ENCODE data around the gene RNFT2. TPM values are rescaled to one million over a fixed set of nuclear protein-coding genes. Genes with fewer than 3 reads are reported as not detected.

RNFT2 gene
- total RNA-seq, 2 experiments from 2014 or later, result 4.9 to 6.0 TPM

DNA sequence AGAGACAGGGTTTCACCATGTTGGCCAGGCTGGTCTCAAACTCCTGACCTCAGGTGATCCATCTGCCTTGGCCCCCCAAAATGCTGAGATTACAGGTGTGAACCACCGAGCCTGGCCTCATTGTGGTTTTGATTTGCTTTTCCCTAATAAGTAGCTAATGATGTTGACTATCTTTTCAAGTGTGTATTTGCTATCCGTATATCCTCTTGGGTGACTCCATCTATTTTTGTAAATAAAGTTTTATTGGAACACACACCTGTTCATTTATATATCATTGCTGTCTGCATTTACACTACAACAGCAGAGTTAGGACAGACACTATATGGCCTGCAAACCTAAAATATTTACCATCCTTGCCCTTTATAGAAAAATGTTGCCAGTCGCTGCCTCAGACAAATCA, 156.8 kb downstream of the RNFT2 start:
- H3K27me3 ChIP-seq (ENCODE audit: control insufficient read depth in 1 of 2, insufficient read depth in 2 of 2, low read length in 2 of 2), result no peaks in the 10 kb centered on the region
- DNase-seq (no peak), ATAC-seq (ENCODE audit: poor library complexity) (no peak)
- CTCF ChIA-PET, result no interaction called here
- H3K9me3 ChIP-seq (ENCODE audit: control insufficient read depth in 1 of 2, insufficient read depth in 1 of 2, low read length in 2 of 2), result peaks cover 0 to 4% of the 10 kb centered on the region in 2 experiments
- no peaks in the 10 kb centered on the region for H3K36me3 ChIP-seq (ENCODE audit: insufficient read depth, low read length)
- POLR2A ChIA-PET, result no interaction called here
- H3K27ac ChIP-seq (ENCODE audit: low read depth in 1 of 2, low read length in 2 of 2), result no peak overlapping the region
- no peak overlapping the region for H3K4me3 ChIP-seq (ENCODE audit: low read length)
- H3K4me3 Mint-ChIP-seq, result no peak overlapping the region
- no peak for TF ChIP-seq CTCF (IDR thresholded peaks at IDR 0.05)
- intact Hi-C loops (cut with DNase I, micrococcal nuclease), result no loop called here
- H3K9me3 Mint-ChIP-seq, result no peaks in the 10 kb centered on the region
- H3K36me3 Mint-ChIP-seq (ENCODE audit: low read depth), result no peaks in the 10 kb centered on the region
- peaks cover 10% of the 10 kb centered on the region for H3K27me3 Mint-ChIP-seq
- H3K4me1 ChIP-seq (ENCODE audit: insufficient read depth, low read length), result no peaks in the 10 kb centered on the region
- H3K27ac Mint-ChIP-seq, result no peak overlapping the region
- H3K4me1 Mint-ChIP-seq (ENCODE audit: low read depth), result no peaks in the 10 kb centered on the region

GRCh38 chr12:116896411-116896924, 158.4 kb downstream of the RNFT2 start:
- Histone ChIP-seq H3K9me3 (ENCODE audit: control insufficient read depth in 1 of 2, insufficient read depth in 1 of 2, low read length in 2 of 2) (no peaks in the 10 kb centered on the region), H3K36me3 (ENCODE audit: insufficient read depth, low read length) (no peaks in the 10 kb centered on the region), H3K4me1 (ENCODE audit: insufficient read depth, low read length) (no peaks in the 10 kb centered on the region), H3K27ac (ENCODE audit: low read depth in 1 of 2, low read length in 2 of 2) (no peak overlapping the region), H3K27me3 (ENCODE audit: control insufficient read depth in 1 of 2, insufficient read depth in 2 of 2, low read length in 2 of 2) (peaks cover 3 to 5% of the 10 kb centered on the region in 2 experiments), H3K4me3 (ENCODE audit: low read length) (no peak overlapping the region)
- POLR2A ChIA-PET, result no interaction called here
- peaks cover 17% of the 10 kb centered on the region for H3K27me3 Mint-ChIP-seq
- no peak for TF ChIP-seq CTCF (IDR thresholded peaks at IDR 0.05)
- H3K4me3 Mint-ChIP-seq, result no peak overlapping the region
- DNase-seq, result no peak
- CTCF ChIA-PET, result no interaction called here
- no peaks in the 10 kb centered on the region for H3K9me3 Mint-ChIP-seq
- H3K4me1 Mint-ChIP-seq (ENCODE audit: low read depth), result no peaks in the 10 kb centered on the region
- intact Hi-C loops (cut with DNase I, micrococcal nuclease), result no loop called here
- no peak overlapping the region for H3K27ac Mint-ChIP-seq
- no peaks in the 10 kb centered on the region for H3K36me3 Mint-ChIP-seq (ENCODE audit: low read depth)
- ATAC-seq (ENCODE audit: poor library complexity), result no peak

- no peaks in the 10 kb centered on the region for H3K9me3 ChIP-seq (ENCODE audit: control insufficient read depth in 1 of 2, insufficient read depth in 1 of 2, low read length in 2 of 2)
- H3K4me3 ChIP-seq (ENCODE audit: low read length), result no peak overlapping the region
- no peak for TF ChIP-seq CTCF (IDR thresholded peaks at IDR 0.05)
- DNase-seq (no peak), ATAC-seq (ENCODE audit: poor library complexity) (no peak)
- intact Hi-C loops (cut with DNase I, micrococcal nuclease), result no loop called here
- CTCF ChIA-PET, result no interaction called here
- POLR2A ChIA-PET, result no interaction called here
- no peaks in the 10 kb centered on the region for H3K36me3 ChIP-seq (ENCODE audit: insufficient read depth, low read length)
- Mint-ChIP-seq H3K4me1 (ENCODE audit: low read depth) (no peaks in the 10 kb centered on the region), H3K9me3 (no peaks in the 10 kb centered on the region), H3K27me3 (peaks cover 27% of the 10 kb centered on the region), H3K36me3 (ENCODE audit: low read depth) (no peaks in the 10 kb centered on the region), H3K4me3 (no peak overlapping the region), H3K27ac (no peak overlapping the region)
- H3K27me3 ChIP-seq (ENCODE audit: control insufficient read depth in 1 of 2, insufficient read depth in 2 of 2, low read length in 2 of 2), result peaks cover 5 to 7% of the 10 kb centered on the region in 2 experiments
- no peak overlapping the region for H3K27ac ChIP-seq (ENCODE audit: low read depth in 1 of 2, low read length in 2 of 2)
- H3K4me1 ChIP-seq (ENCODE audit: insufficient read depth, low read length), result no peaks in the 10 kb centered on the region
These were observed 159.4 kb downstream of the RNFT2 start for GRCh38 chr12:116897476-116897875.

All from CD4-positive, alpha-beta T cell (primary cell).